ENCODE measurements around the gene DYNC1H1. TPM values are rescaled to one million over a fixed set of nuclear protein-coding genes. Genes with fewer than 3 reads are reported as not detected.

The DYNC1H1 gene
- total and polyA plus RNA-seq, 2 donors (not counting 1 experiment from before 2014, with no cell fraction given): 73.2 to 257 TPM

- ChIA-PET CTCF (interaction anchor here (0.7 to 1.3 kb wide), 2 partner anchors 9 to 139 kb away, joined by 4 to 8 read pairs; no protein-coding TSS in a partner anchor), POLR2A (interaction anchor here (0.8 kb wide), 1 partner anchor 9 kb away, joined by 4 read pairs; no protein-coding TSS in a partner anchor)
- no peak for DNase-seq
- no peaks in the 10 kb centered on the region for H4K20me1 ChIP-seq (ENCODE audit: control insufficient read depth, insufficient read depth, low read length, poor library complexity, severe bottlenecking)
- H3K4me1 ChIP-seq (ENCODE audit: control insufficient read depth in 2 of 2, insufficient read depth in 2 of 2, low read length in 2 of 2): peaks cover 0 to 4% of the 10 kb centered on the region in 2 donors
- H3K9me3 ChIP-seq (ENCODE audit: control extremely low read depth in 1 of 3, control insufficient read depth in 2 of 3, insufficient read depth in 1 of 3, low read length in 2 of 3): no peaks in the 10 kb centered on the region
- peaks cover 6% of the 10 kb centered on the region for H3K79me2 ChIP-seq (ENCODE audit: control insufficient read depth, insufficient read depth, low read length)
- intact Hi-C loops (cut with micrococcal nuclease): no loop called here
- H3K36me3 ChIP-seq (replicated peaks in 1 of 2; ENCODE audit: control extremely low read depth in 1 of 2, control insufficient read depth in 1 of 2, extremely low read depth in 1 of 2, insufficient read depth in 2 of 2, low read length in 1 of 2): no peaks in the 10 kb centered on the region
- H3K9ac ChIP-seq (ENCODE audit: low read length): no peak overlapping the region
- H3K4me3 Mint-ChIP-seq: no peak overlapping the region
- 98% methylated on average over 12 of the region's 13 CpGs for WGBS (ENCODE audit: insufficient coverage)
- no peak overlapping the region for H3K27ac Mint-ChIP-seq
- no peak overlapping the region for H2AFZ ChIP-seq (ENCODE audit: insufficient read depth, low read depth, low read length, poor library complexity, severe bottlenecking)
- no peak overlapping the region for H3K27ac ChIP-seq (ENCODE audit: low read length in 2 of 2)
- H3K4me3 ChIP-seq (ENCODE audit: control extremely low read depth in 1 of 5, extremely low read depth in 1 of 5, insufficient read depth in 1 of 5, low read depth in 2 of 5, low read length in 4 of 5): no peak overlapping the region
- no peaks in the 10 kb centered on the region for H3K9me3 Mint-ChIP-seq (ENCODE audit: insufficient read depth)
- ATAC-seq (ENCODE audit: low read depth): no peak
- H3K4me2 ChIP-seq (replicated peaks; ENCODE audit: low read depth, low read length, poor library complexity, severe bottlenecking): no peak overlapping the region
- peaks cover 8% of the 10 kb centered on the region for H3K4me1 Mint-ChIP-seq
- no peaks in the 10 kb centered on the region for H3K27me3 ChIP-seq (replicated peaks in 1 of 4; ENCODE audit: control extremely low read depth in 1 of 4, control insufficient read depth in 3 of 4, insufficient read depth in 4 of 4, low read length in 3 of 4)
- TF ChIP-seq EZH2 (IDR thresholded peaks at IDR 0.05; ENCODE audit: borderline replicate concordance, insufficient read depth, low read depth, low read length, poor library complexity, severe bottlenecking): no peak
- no peak for TF ChIP-seq CTCF (IDR thresholded peaks at IDR 0.05)
- no peaks in the 10 kb centered on the region for H3K27me3 Mint-ChIP-seq
Measured at GRCh38 chr14:101957406-101958234, 6.8 kb upstream of the DYNC1H1 start.
